ENCODE results near the gene PSKH1.

DNA sequence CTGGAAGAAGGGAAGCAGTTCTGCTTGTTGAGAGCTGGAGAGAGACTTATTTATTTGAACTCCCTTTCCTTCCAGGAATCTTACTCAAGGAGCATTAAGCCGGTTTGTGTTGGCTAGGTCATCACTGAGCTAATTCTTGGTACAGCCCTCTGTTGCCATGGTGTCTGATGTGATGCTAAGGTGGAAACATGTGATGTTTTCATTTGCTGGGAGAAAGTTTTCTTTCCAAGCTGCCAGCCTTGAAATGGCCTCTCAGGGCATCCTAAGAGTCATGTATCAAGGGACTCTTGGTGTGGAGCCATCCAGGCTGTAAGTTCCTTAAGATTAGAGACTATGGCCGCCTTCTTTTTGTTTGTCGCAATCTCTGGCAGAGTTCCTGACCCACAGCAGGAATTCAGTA, 4.2 kb downstream of the PSKH1 start:
- TF ChIP-seq, protein P1, sequence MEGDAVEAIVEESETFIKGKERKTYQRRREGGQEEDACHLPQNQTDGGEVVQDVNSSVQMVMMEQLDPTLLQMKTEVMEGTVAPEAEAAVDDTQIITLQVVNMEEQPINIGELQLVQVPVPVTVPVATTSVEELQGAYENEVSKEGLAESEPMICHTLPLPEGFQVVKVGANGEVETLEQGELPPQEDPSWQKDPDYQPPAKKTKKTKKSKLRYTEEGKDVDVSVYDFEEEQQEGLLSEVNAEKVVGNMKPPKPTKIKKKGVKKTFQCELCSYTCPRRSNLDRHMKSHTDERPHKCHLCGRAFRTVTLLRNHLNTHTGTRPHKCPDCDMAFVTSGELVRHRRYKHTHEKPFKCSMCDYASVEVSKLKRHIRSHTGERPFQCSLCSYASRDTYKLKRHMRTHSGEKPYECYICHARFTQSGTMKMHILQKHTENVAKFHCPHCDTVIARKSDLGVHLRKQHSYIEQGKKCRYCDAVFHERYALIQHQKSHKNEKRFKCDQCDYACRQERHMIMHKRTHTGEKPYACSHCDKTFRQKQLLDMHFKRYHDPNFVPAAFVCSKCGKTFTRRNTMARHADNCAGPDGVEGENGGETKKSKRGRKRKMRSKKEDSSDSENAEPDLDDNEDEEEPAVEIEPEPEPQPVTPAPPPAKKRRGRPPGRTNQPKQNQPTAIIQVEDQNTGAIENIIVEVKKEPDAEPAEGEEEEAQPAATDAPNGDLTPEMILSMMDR (optimal IDR thresholded peaks at IDR 0.05 in 1 of 3, IDR thresholded peaks at IDR 0.05 in 1 of 3, conservative IDR thresholded peaks at IDR 0.05 in 1 of 3; ENCODE audit: extremely low read depth in 1 of 3, insufficient read depth in 2 of 3, low read length in 3 of 3), result no peak
- TF ChIP-seq EZH2 (IDR thresholded peaks at IDR 0.05; ENCODE audit: low read length), result no peak

All from keratinocyte (primary cell).